Erythroblast (primary cell): ENCODE measurements around the gene ZNF516.

Experiments
- GATA1 ChIP-seq: IDR thresholded peaks from 2 replicates; pipeline ENCODE4 v1.6.1; 2011; ENCODE audit warnings: low read depth, mild to moderate bottlenecking, control low read depth, low read length, moderate library complexity
- POLR2A ChIP-seq: IDR thresholded peaks from 2 replicates; pipeline ENCODE4 v1.6.1; 2011; ENCODE audit warnings: mild to moderate bottlenecking, low read length

GRCh38 chr18:76514573-76514972 lies 19.5 kb upstream of the ZNF516 start:
- TF ChIP-seq POLR2A (no peak), GATA1 (no peak)
